Mesothelial cell of epicardium (in vitro differentiated cells): Measurements from ENCODE around the gene MYL3. TPM values are rescaled to one million over a fixed set of nuclear protein-coding genes. Genes with fewer than 3 reads are reported as not detected.

Source experiments
- DNase-seq, 2 experiments: peaks; one replicate each; pipeline ENCODE4 v3.0.0; 2021; ENCODE audit warnings: low spot score in 2 of 2; ENCODE audit not compliant: unreplicated experiment in 2 of 2
- H3K27ac Mint-ChIP-seq: 2 replicates; pipeline ENCODE4 v1.8.0; 2021; ENCODE audit warnings: mixed read lengths
- H3K27me3 Mint-ChIP-seq: 2 replicates; pipeline ENCODE4 v1.8.0; 2021; ENCODE audit warnings: low read depth, mixed read lengths
- H3K36me3 Mint-ChIP-seq: 2 replicates; pipeline ENCODE4 v1.8.0; 2021; ENCODE audit warnings: mixed read lengths
- H3K4me1 Mint-ChIP-seq: 2 replicates; pipeline ENCODE4 v1.8.0; 2021; ENCODE audit warnings: mixed read lengths
- H3K4me3 Mint-ChIP-seq: 2 replicates; pipeline ENCODE4 v1.8.0; 2021; ENCODE audit warnings: mild to moderate bottlenecking, moderate library complexity, mixed read lengths
- H3K9me3 Mint-ChIP-seq: 2 replicates; pipeline ENCODE4 v1.8.0; 2021; ENCODE audit warnings: mixed read lengths
- total RNA-seq: library from RNA; stranded (reverse); gene quantifications from 3 replicates; pipeline ENCODE4 v1.2.1, GENCODE V29; 2021
- TF ChIP-seq, protein P1 (sequence below): fragments of 200-600 bp; sonication (generic); IDR thresholded peaks from one replicate; pipeline ENCODE4 v1.5.0; 2021; ENCODE audit warnings: antibody characterized with exemption; ENCODE audit not compliant: unreplicated experiment

The MYL3 gene
- total RNA-seq, 1 donor from 2014 or later = 5.3 TPM

DNA sequence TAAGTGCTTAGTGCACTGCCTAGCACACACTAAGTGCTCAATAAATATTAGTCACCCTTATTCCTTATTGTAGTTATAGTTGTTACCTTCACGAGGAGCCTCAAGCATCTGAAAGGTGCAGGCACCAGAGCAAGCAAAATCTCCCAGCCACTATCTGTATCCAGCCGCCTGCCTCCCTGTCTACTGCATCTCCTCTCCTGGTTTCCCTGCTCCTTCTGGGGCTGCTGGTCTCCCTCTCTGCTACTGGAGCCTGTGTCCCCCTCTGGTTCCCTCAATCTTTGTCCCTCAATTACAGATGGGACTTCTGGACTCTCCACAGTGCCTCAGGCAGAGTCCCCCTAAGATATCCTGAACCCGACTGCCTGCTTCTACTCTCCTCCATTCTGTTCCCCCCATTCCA is 18.8 kb downstream of the MYL3 start:
- Mint-ChIP-seq H3K9me3 (peaks cover 36% of the 10 kb centered on the region), H3K4me1 (peaks cover 38% of the 10 kb centered on the region), H3K27me3 (no peaks in the 10 kb centered on the region), H3K4me3 (peak overlapping the region; percentile 74), H3K36me3 (peaks cover 20% of the 10 kb centered on the region), H3K27ac (peak overlapping the region; percentile 82)
- TF ChIP-seq, protein P1, sequence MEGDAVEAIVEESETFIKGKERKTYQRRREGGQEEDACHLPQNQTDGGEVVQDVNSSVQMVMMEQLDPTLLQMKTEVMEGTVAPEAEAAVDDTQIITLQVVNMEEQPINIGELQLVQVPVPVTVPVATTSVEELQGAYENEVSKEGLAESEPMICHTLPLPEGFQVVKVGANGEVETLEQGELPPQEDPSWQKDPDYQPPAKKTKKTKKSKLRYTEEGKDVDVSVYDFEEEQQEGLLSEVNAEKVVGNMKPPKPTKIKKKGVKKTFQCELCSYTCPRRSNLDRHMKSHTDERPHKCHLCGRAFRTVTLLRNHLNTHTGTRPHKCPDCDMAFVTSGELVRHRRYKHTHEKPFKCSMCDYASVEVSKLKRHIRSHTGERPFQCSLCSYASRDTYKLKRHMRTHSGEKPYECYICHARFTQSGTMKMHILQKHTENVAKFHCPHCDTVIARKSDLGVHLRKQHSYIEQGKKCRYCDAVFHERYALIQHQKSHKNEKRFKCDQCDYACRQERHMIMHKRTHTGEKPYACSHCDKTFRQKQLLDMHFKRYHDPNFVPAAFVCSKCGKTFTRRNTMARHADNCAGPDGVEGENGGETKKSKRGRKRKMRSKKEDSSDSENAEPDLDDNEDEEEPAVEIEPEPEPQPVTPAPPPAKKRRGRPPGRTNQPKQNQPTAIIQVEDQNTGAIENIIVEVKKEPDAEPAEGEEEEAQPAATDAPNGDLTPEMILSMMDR = no peak
- no peak for DNase-seq

DNA sequence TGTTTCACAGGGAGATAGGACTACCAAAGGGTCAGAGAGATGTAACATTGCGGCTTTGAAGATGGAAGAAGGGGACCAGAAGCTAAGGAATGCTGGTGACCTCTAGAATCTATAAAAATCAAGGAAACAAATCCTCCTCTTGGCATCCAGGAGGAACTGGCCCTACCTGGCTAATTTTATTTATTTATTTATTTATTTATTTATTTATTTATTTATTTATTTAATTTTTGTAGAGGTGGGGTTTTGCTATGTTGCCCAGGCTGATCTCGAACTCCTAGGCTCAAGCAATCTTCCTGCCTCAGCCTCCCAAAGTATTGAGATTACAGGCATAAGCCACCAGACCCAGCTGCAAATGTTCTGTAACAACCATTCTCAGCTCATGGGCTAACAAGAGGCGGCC is 19.7 kb downstream of the MYL3 start:
- TF ChIP-seq, protein P1 = no peak
- no peak overlapping the region for H3K4me3 Mint-ChIP-seq
- H3K27me3 Mint-ChIP-seq = no peaks in the 10 kb centered on the region
- H3K4me1 Mint-ChIP-seq = peaks cover 29% of the 10 kb centered on the region
- DNase-seq = no peak
- H3K9me3 Mint-ChIP-seq = peaks cover 45% of the 10 kb centered on the region
- no peak overlapping the region for H3K27ac Mint-ChIP-seq
- peaks cover 27% of the 10 kb centered on the region for H3K36me3 Mint-ChIP-seq

DNA sequence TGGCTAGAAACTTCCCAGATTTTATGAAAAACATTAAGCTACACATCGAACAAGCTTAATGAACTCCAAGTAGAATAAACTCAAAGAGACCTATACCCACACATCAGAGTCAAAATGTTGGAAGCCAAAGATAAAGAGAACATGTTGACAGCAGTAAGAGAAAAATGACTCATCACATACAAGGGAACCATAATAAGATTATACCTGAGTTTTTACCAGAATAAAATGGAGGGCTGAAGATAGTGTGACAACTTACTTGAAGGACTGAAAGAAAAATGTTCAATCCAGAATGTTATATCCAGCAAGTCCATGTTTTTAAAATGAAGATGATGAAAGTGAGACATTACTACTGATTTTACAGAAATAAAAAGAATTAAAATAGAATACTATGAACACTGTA is 22.8 kb downstream of the MYL3 start:
- Mint-ChIP-seq H3K4me3 (no peak overlapping the region), H3K9me3 (peaks cover 64% of the 10 kb centered on the region), H3K36me3 (peaks cover 38% of the 10 kb centered on the region), H3K4me1 (peaks cover 12% of the 10 kb centered on the region), H3K27me3 (no peaks in the 10 kb centered on the region), H3K27ac (no peak overlapping the region)
- TF ChIP-seq, protein P1 = no peak
- no peak for DNase-seq

DNA sequence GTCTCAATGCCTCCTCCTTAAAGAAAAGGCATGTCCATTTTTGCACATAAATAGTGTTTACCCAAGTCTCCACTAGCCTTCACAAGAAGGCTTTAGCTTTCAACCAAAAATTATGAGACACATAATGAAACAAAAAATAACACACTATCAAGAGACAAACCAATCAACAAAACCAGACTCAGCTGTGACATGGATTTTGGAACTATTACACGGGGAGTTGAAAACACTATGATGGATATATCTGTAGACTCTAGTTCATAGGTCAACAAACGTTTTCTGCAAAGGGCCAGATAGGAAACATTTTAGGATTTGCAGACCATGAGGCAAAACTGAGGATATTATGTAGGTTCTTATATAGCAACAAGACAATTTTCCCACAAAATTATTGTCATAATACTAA is 24.9 kb downstream of the MYL3 start:
- H3K36me3 Mint-ChIP-seq = peaks cover 34% of the 10 kb centered on the region
- no peak for DNase-seq
- H3K27me3 Mint-ChIP-seq = no peaks in the 10 kb centered on the region
- H3K4me1 Mint-ChIP-seq = peaks cover 9% of the 10 kb centered on the region
- no peak overlapping the region for H3K4me3 Mint-ChIP-seq
- TF ChIP-seq, protein P1 = no peak
- peaks cover 60% of the 10 kb centered on the region for H3K9me3 Mint-ChIP-seq
- H3K27ac Mint-ChIP-seq = no peak overlapping the region

DNA sequence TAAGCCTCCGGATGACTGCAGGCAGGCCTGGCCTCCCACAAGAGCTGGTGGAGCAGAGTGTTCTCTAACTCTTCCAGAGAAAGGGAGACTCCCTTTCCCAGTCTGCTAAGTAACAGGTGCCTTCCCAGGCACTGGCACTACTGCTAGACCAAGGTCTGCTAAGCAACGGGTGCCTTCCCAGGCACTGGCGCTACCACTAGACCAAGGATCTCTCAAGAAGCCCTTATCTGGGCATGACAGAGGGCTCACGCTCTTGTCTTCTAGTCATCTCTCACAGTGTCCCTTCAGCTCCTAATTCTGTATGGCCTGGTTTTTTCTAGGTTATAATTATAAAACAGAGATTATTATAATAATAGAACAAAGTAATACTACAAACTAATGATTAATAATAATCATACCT is 27.8 kb downstream of the MYL3 start:
- Mint-ChIP-seq H3K27me3 (no peaks in the 10 kb centered on the region), H3K4me1 (peaks cover 16% of the 10 kb centered on the region), H3K36me3 (peaks cover 24% of the 10 kb centered on the region), H3K4me3 (no peak overlapping the region), H3K9me3 (peaks cover 34% of the 10 kb centered on the region), H3K27ac (no peak overlapping the region)
- no peak for DNase-seq
- TF ChIP-seq, protein P1 = no peak

DNA sequence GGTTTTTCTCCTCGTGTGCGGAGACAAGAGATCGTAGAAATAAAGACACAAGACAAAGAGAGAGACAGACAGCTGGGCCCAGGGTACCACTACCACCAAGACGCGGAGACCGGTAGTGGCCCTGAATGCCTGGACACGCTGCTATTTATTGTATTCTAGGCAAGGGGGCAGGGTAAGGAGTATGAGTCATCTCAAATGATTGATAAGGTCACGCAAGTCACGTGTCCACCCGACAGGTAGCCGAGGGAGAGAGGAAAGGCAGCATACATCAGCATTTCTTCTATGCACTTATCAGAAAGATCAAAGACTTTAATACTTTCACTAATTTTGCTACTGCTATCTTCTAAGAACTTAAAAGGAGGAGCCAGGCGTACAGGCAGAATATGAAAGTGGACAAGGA is 28.2 kb downstream of the MYL3 start:
- TF ChIP-seq, protein P1 = no peak
- Mint-ChIP-seq H3K27me3 (no peaks in the 10 kb centered on the region), H3K9me3 (peaks cover 30% of the 10 kb centered on the region), H3K27ac (no peak overlapping the region), H3K4me3 (no peak overlapping the region), H3K36me3 (peaks cover 21% of the 10 kb centered on the region), H3K4me1 (peaks cover 16% of the 10 kb centered on the region)
- DNase-seq = no peak
